Gastrocnemius medialis (tissue), 4 donors: Measurements from ENCODE around the gene ALOX15. TPM values are rescaled to one million over a fixed set of nuclear protein-coding genes. Genes with fewer than 3 reads are reported as not detected.
"Not testable (repeated sequence)": the region's sequence is repeated elsewhere in the genome, so short reads cannot be mapped to it uniquely, and the experiment has no call there.

Experiments used
- ATAC-seq, 2 donors: fragments of 150-250 bp; one replicate each; pipeline ENCODE4 v1.9.1; 2016
- DNase-seq, 2 donors: peaks; one replicate each; pipeline ENCODE4 v3.0.0-alpha.2; 2019
- H3K27ac ChIP-seq, 4 donors: fragments of 200-600 bp; sonication (generic); 1 replicate in 1 of 4; 2 replicates in 3 of 4; pipeline ENCODE4 v1.5.1; 2016 to 2018; ENCODE audit warnings: mild to moderate bottlenecking in 2 of 4, moderate library complexity in 1 of 4
- H3K27me3 ChIP-seq, 3 donors: fragments of 200-600 bp; sonication (generic) in 2 of 3; 1 replicate in 1 of 3; 2 replicates in 2 of 3; pipeline versions ENCODE4 v1.5.1 to v1.6.0; 2016 to 2019; ENCODE audit warnings: mild to moderate bottlenecking in 1 of 3, moderate library complexity in 1 of 3
- H3K36me3 ChIP-seq, 2 donors: fragments of 200-600 bp; sonication (generic) in 1 of 2; one replicate each; pipeline ENCODE4 v1.5.1; 2017 to 2018
- H3K4me1 ChIP-seq, 2 donors: fragments of 200-600 bp; sonication (generic) in 1 of 2; one replicate each; pipeline ENCODE4 v1.5.1; 2016 to 2017; ENCODE audit warnings: mild to moderate bottlenecking in 2 of 2
- H3K4me3 ChIP-seq, 4 donors: fragments of 200-600 bp; sonication (generic) in 3 of 4; 1 replicate in 1 of 4; 2 replicates in 3 of 4; pipeline ENCODE4 v1.5.1; 2016 to 2019; ENCODE audit warnings: mild to moderate bottlenecking in 2 of 4
- H3K9me3 ChIP-seq, 3 donors: fragments of 200-600 bp; sonication (generic) in 2 of 3; 1 replicate in 1 of 3; 2 replicates in 2 of 3; pipeline ENCODE4 v1.5.1; 2016 to 2019
- POLR2A ChIP-seq, 2 donors: fragments of 450-650 bp; IDR thresholded peaks; one replicate each; pipeline ENCODE4 v1.6.1; 2017; ENCODE audit warnings: antibody characterized with exemption in 2 of 2, mild to moderate bottlenecking in 2 of 2, moderate library complexity in 2 of 2
- in situ Hi-C, 4 donors: fragments of 200-750 bp; cut with MboI; loops; one replicate each; pipeline versions ENCODE4 v1.15.0 to v1.8.0; 2017; ENCODE audit warnings: low sequenced_read_pairs in 4 of 4
- intact Hi-C: fragments of 100-400 bp; cut with DNase I; formaldehyde crosslinking; loops from one replicate; pipeline ENCODE4 v1.15.1; 2023; ENCODE audit warnings: low total_unique reads
- total RNA-seq, 4 donors: library from RNA; depleted of rRNA; stranded (reverse); fragments of >200 nt; gene quantifications; one replicate each; pipeline versions ENCODE4 v1.1.0 to v1.2.3, GENCODE V29; 2016
- TF ChIP-seq, protein P1 (sequence below), 5 experiments: fragments of 450-650 bp in 3 of 5; fragments of 200-600 bp in 2 of 5; sonication (generic) in 2 of 5; IDR thresholded peaks in 4 of 5; conservative IDR thresholded peaks in 1 of 5; 1 replicate in 4 of 5; 2 replicates in 1 of 5; pipeline ENCODE4 v1.5.1; 2016 to 2019; ENCODE audit warnings: antibody characterized with exemption in 5 of 5, mild to moderate bottlenecking in 3 of 5, moderate library complexity in 3 of 5

Gene ALOX15
- total RNA-seq, 4 donors from 2014 or later, result not detected

DNA sequence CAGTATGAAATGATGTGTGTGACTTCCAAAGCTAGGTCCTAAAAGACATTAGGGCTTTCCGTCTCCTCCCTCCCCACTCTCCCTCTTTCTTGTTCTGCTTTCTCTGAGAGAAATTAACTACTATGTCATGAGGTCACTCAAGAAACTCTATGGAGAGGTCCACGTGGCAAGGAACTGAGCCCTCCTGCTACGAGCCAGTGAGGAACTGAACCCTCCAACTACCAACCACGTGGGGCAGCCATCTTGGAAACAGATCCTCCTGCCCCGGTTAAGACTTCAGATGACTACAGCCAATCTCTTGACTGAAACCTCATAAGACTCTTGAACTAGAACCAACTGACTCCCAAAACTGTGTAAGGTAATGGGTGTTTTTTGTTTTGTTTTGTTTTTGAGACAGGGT, 4.2 kb upstream of the ALOX15 start:
- in situ Hi-C loops (loop anchor here in 2 of 4 donors (25.0 kb wide), 1 partner anchor 208 kb away; the partner anchor contains the start of gene SPNS3 (in 2 of the 2)), intact Hi-C loops (no loop called here)
- DNase-seq (no peak), ATAC-seq (no peak)
- Histone ChIP-seq H3K27me3 (peaks cover 37 to 49% (median 40%) of the 10 kb centered on the region in 3 donors), H3K36me3 (no peaks in the 10 kb centered on the region), H3K4me3 (no peak overlapping the region), H3K4me1 (no peaks in the 10 kb centered on the region), H3K9me3 (no peaks in the 10 kb centered on the region), H3K27ac (no peak overlapping the region)
- TF ChIP-seq POLR2A (IDR thresholded peaks at IDR 0.05), result no peak
- TF ChIP-seq, protein P1, sequence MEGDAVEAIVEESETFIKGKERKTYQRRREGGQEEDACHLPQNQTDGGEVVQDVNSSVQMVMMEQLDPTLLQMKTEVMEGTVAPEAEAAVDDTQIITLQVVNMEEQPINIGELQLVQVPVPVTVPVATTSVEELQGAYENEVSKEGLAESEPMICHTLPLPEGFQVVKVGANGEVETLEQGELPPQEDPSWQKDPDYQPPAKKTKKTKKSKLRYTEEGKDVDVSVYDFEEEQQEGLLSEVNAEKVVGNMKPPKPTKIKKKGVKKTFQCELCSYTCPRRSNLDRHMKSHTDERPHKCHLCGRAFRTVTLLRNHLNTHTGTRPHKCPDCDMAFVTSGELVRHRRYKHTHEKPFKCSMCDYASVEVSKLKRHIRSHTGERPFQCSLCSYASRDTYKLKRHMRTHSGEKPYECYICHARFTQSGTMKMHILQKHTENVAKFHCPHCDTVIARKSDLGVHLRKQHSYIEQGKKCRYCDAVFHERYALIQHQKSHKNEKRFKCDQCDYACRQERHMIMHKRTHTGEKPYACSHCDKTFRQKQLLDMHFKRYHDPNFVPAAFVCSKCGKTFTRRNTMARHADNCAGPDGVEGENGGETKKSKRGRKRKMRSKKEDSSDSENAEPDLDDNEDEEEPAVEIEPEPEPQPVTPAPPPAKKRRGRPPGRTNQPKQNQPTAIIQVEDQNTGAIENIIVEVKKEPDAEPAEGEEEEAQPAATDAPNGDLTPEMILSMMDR (IDR thresholded peaks at IDR 0.05 in 4 of 5, conservative IDR thresholded peaks at IDR 0.05 in 1 of 5), result no peak

DNA sequence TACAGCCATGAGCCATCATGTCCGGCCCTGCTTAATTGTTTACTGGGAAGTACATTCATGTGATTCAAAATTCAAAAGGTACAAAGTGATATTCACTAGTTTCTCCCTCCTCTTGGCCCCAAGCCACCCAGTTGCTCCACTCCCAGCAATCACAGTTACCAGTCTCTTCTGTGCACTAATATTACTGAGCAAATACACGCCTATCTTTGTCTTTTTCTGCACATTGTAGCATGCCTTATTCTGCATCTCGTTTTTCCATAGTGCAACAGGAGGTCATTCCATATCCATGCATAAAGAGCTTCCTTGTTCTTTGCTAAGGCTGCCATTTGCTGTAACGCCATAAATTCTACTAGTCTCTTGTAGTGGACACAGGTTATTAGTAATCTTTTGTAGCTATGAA, 2.2 kb upstream of the ALOX15 start:
- H3K4me3 ChIP-seq, result no peak overlapping the region
- intact Hi-C loops, result no loop called here
- ATAC-seq (no peak), DNase-seq (no peak)
- H3K9me3 ChIP-seq, result no peaks in the 10 kb centered on the region
- in situ Hi-C loops, result loop anchor here in 2 of 4 donors (25.0 kb wide), 1 partner anchor 206 kb away; the partner anchor contains the start of gene SPNS3 (in 2 of the 2)
- TF ChIP-seq, protein P1 (IDR thresholded peaks at IDR 0.05 in 4 of 5, conservative IDR thresholded peaks at IDR 0.05 in 1 of 5), result no peak
- TF ChIP-seq POLR2A (IDR thresholded peaks at IDR 0.05), result no peak
- H3K36me3 ChIP-seq, result no peaks in the 10 kb centered on the region
- no peak overlapping the region for H3K27ac ChIP-seq
- H3K27me3 ChIP-seq, result peaks cover 44 to 57% (median 51%) of the 10 kb centered on the region in 3 donors
- no peaks in the 10 kb centered on the region for H3K4me1 ChIP-seq

DNA sequence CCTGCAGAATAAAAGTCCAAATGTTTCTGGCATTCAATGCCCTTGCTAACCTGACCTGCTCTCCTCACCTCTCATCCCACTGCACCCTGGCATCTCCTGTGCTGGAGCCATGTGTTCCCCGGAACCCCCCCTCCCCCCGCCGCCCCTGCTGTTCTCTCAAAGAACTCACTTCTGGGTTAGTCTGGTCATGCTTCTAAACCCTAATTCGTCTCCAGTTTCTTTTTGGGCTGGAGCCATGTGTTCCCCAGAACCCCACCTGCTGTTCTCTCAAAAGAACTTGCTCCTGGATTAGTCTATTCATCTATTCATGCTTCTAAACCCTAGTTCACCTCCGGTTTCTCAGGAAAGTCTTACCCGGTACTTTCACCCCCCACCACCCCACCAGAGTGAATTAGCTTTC, 808 bp upstream of the ALOX15 start:
- no peaks in the 10 kb centered on the region for H3K9me3 ChIP-seq
- H3K27me3 ChIP-seq, result peaks cover 48 to 62% (median 57%) of the 10 kb centered on the region in 3 donors
- no peak overlapping the region for H3K27ac ChIP-seq
- in situ Hi-C loops, result loop anchor here in 2 of 4 donors (25.0 kb wide), 1 partner anchor 205 kb away; the partner anchor contains the start of gene SPNS3 (in 2 of the 2)
- H3K4me3 ChIP-seq, result no peak overlapping the region
- DNase-seq, result no peak
- intact Hi-C loops, result no loop called here
- H3K4me1 ChIP-seq, result no peaks in the 10 kb centered on the region
- no peak for ATAC-seq
- H3K36me3 ChIP-seq, result no peaks in the 10 kb centered on the region
- no peak for TF ChIP-seq POLR2A (IDR thresholded peaks at IDR 0.05)
- TF ChIP-seq, protein P1 (IDR thresholded peaks at IDR 0.05 in 4 of 5, conservative IDR thresholded peaks at IDR 0.05 in 1 of 5), result no peak

DNA sequence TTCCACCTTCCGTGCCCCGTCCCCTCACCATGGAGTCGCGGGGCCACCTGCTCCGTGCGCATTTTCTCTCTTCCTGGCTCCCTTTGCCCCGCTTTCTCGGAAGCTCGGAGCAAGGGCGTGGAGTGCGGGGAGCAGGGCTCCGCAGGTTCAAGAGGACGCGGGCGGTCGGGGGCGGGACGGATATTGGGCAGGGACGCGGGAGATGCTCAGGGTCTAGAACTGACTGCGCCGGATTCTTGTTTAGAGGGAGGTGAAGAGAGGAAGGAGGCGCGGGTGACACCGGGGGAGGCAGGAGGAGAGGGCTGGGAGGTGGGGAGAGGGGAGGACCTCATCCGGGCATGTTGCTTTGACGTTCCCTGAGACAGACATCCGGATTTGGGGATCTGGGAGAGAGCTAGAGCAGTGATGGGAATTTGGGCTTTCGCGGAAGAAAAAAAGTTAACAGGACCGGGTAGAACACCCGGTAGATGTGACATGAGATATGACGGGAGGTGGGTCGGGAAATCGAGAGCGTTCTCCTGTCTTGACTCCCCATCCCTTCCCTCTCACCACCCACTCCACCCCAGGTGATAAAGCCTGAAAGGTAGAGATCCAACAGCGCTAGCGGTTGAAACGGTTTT, 799 bp downstream of the ALOX15 start:
- intact Hi-C loops, H3K27ac ChIP-seq, H3K4me3 ChIP-seq, DNase-seq, ATAC-seq, H3K36me3 ChIP-seq, H3K9me3 ChIP-seq, H3K4me1 ChIP-seq: not testable (repeated sequence)
- in situ Hi-C loops, result loop anchor here in 2 of 4 donors (25.0 kb wide), 1 partner anchor 203 kb away; the partner anchor contains the start of gene SPNS3 (in 2 of the 2)
- peaks cover 59 to 67% (median 65%) of the 10 kb centered on the region in 3 donors for H3K27me3 ChIP-seq

DNA sequence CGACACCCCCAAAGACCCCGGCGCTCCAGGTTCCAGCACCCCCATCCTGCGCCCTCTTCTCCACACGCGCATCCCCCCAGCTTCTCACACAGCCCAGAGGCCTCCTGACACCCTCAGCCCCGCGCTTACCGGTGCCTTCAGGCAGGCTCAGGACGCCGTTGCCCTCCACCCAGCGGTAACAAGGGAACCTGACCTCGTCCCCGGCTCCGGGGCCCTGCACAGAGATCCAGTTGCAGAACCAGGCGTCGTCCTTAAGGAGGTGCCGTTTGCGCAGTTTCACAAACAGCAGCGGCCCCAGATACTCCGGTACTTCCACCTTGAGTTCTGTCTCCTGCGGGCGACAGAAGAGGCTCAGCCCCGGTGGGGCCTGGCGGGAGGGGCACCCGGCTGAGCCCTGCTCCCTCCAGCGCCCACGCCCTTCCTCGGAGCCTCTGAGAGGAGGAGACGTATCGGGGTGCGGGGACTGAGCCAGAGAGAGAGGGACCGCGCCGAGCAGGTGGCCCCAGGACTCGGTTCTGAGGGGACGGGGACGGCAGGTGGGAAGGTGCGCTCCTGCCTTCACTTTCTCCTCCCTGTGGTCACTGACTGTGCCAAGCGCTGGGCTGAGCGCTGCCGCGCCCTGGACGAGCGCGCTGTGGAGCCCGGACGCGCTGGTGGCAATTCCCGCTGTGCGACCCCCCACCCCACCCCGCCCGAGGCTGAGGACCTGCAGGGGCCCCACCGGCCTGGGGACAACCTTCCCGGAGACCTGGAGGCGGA, 2.0 kb downstream of the ALOX15 start:
- in situ Hi-C loops, result loop anchor here in 2 of 4 donors (25.0 kb wide), 1 partner anchor 202 kb away; the partner anchor contains the start of gene SPNS3 (in 2 of the 2)
- H3K36me3 ChIP-seq, ATAC-seq, intact Hi-C loops, H3K4me1 ChIP-seq, DNase-seq, H3K4me3 ChIP-seq, H3K27ac ChIP-seq, H3K9me3 ChIP-seq: not testable (repeated sequence)
- peaks cover 61 to 64% (median 63%) of the 10 kb centered on the region in 3 donors for H3K27me3 ChIP-seq

DNA sequence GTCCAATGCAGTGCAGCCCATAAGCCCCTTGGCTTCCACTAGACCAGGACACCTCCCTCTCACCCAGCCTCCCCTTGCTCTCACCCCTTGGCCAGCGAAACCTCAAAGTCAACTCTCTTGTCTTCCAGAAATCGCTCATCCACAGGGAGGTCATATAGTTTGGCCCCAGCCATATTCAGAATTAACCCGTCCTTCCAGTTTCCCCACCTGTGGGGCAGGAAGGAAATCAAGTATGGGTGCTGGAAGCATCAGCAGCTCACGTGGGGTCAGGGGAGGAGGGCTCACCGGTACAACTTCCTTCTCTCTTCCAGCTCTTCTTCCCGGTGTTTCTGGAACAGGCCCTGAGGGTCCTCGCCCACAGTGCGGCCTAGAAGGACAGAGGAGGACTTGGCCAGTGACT, 2.7 kb downstream of the ALOX15 start:
- intact Hi-C loops, H3K27ac ChIP-seq, H3K4me1 ChIP-seq, DNase-seq, H3K4me3 ChIP-seq, H3K9me3 ChIP-seq, ATAC-seq, H3K36me3 ChIP-seq: not testable (repeated sequence)
- H3K27me3 ChIP-seq, result peaks cover 54 to 56% (median 56%) of the 10 kb centered on the region in 3 donors
- in situ Hi-C loops, result loop anchor here in 2 of 4 donors (25.0 kb wide), 1 partner anchor 201 kb away; the partner anchor contains the start of gene SPNS3 (in 2 of the 2)
